ENCODE measurements around the gene TEX55.
"Not testable (repeated sequence)": the region's sequence is repeated elsewhere in the genome, so short reads cannot be mapped to it uniquely, and the experiment has no call there.

DNA sequence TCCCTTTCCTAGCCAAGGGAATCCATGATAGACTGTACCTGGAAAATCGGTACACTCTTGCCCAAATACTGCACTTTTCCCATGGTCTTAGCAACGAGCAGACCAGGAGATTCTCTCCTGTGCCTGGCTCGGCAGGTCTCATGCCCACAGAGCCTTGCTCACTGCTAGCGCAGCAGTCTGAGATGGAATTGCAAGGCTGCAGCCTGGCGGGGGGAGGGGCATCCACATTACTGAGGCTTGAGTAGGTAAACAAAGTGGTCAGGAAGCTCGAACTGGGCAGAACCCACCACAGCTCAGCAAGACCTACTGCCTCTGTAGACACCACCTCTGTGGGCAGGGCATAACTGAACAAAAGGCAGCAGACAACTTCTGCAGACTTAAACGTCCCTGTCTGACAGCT, 15.7 kb upstream of the TEX55 start:
- not testable (repeated sequence) for TF ChIP-seq POLR2A, CTCF (IDR thresholded peaks at IDR 0.05)

All from lower leg skin (tissue), 3 donors.